H1 (cell line): Measurements from ENCODE around the gene TMED10.

ENCODE experiments used
- CTCF ChIP-seq, 3 experiments: IDR thresholded peaks; 1 replicate in 2 of 3; 2 replicates in 1 of 3; pipeline versions ENCODE4 v1.5.1 to v1.6.1; 2011; ENCODE audit warnings: low read length in 3 of 3, mild to moderate bottlenecking in 3 of 3, inconsistent platforms in 2 of 3, low read depth in 1 of 3, moderate library complexity in 1 of 3; ENCODE audit not compliant: insufficient read depth in 1 of 3; ENCODE audit errors: control extremely low read depth in 1 of 3
- EP300 ChIP-seq, 2 experiments: IDR thresholded peaks; 1 replicate in 1 of 2; 2 replicates in 1 of 2; pipeline ENCODE4 v1.6.1; 2011 to 2012; ENCODE audit warnings: low read depth in 2 of 2, low read length in 2 of 2, mild to moderate bottlenecking in 2 of 2, borderline replicate concordance in 1 of 2, inconsistent platforms in 1 of 2, moderate library complexity in 1 of 2
- NANOG ChIP-seq: IDR thresholded peaks from 2 replicates; pipeline ENCODE4 v1.6.1; 2011; ENCODE audit warnings: low read length, low read depth, mild to moderate bottlenecking, inconsistent platforms; ENCODE audit not compliant: insufficient read depth, poor library complexity, severe bottlenecking
- POLR2A ChIP-seq, 2 experiments: IDR thresholded peaks; 1 replicate in 1 of 2; 2 replicates in 1 of 2; pipeline ENCODE4 v1.6.1; 2011; ENCODE audit warnings: low read depth in 2 of 2, low read length in 2 of 2, mild to moderate bottlenecking in 2 of 2; ENCODE audit errors: control extremely low read depth in 1 of 2
- POLR2AphosphoS5 ChIP-seq: IDR thresholded peaks from 2 replicates; pipeline ENCODE4 v1.6.1; 2011; ENCODE audit warnings: low read depth, low read length
- RBBP5 ChIP-seq: IDR thresholded peaks from 2 replicates; pipeline ENCODE4 v1.7.1; 2012; ENCODE audit warnings: low read depth, mild to moderate bottlenecking, inconsistent platforms, low read length, moderate library complexity, borderline replicate concordance
- SP2 ChIP-seq: IDR thresholded peaks from 2 replicates; pipeline ENCODE4 v1.6.1; 2012; ENCODE audit warnings: mild to moderate bottlenecking, low read length, inconsistent platforms
- TAF1 ChIP-seq: IDR thresholded peaks from 2 replicates; pipeline ENCODE4 v1.6.1; 2011; ENCODE audit warnings: mild to moderate bottlenecking, low read depth, low read length
- TF ChIP-seq, protein P1 (sequence below): IDR thresholded peaks from 2 replicates; pipeline ENCODE4 v1.6.1; 2012; ENCODE audit warnings: low read length, inconsistent platforms

DNA sequence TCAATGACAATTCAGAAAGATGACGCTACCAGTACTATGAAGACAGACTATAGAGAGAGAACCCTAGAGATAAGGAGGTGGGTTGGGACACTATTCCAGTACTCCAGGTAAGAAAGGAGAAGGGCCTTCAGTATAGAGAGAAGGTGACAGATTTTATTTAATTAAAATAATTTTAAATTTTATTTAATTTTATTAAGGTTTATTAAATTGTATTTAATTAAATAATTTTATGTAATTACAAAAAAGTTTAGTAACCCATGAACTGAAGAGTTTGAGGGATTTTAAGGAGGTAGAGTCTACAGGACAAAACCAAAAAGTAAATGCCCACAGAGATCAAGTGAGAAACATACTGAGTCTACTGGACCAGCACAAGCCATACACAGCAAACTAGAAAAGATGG lies 20.3 kb downstream of the TMED10 start:
- TF ChIP-seq CTCF (IDR thresholded peaks at IDR 0.05; ENCODE audit: control extremely low read depth in 1 of 3, insufficient read depth in 1 of 3, low read depth in 1 of 3, low read length in 3 of 3), result no peak
- TF ChIP-seq SP2, result no peak
- TF ChIP-seq EP300 (IDR thresholded peaks at IDR 0.05; ENCODE audit: borderline replicate concordance in 1 of 2, low read depth in 2 of 2, low read length in 2 of 2), result no peak
- no peak for TF ChIP-seq RBBP5
- TF ChIP-seq, protein P1, sequence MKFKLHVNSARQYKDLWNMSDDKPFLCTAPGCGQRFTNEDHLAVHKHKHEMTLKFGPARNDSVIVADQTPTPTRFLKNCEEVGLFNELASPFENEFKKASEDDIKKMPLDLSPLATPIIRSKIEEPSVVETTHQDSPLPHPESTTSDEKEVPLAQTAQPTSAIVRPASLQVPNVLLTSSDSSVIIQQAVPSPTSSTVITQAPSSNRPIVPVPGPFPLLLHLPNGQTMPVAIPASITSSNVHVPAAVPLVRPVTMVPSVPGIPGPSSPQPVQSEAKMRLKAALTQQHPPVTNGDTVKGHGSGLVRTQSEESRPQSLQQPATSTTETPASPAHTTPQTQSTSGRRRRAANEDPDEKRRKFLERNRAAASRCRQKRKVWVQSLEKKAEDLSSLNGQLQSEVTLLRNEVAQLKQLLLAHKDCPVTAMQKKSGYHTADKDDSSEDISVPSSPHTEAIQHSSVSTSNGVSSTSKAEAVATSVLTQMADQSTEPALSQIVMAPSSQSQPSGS, result no peak
- no peak for TF ChIP-seq POLR2AphosphoS5
- TF ChIP-seq POLR2A (IDR thresholded peaks at IDR 0.05; ENCODE audit: control extremely low read depth in 1 of 2, low read depth in 2 of 2, low read length in 2 of 2), result no peak
- no peak for TF ChIP-seq TAF1
- no peak for TF ChIP-seq NANOG
